Panc1 (cell line): ENCODE measurements around the gene HSPB9. TPM values are rescaled to one million over a fixed set of nuclear protein-coding genes. Genes with fewer than 3 reads are reported as not detected.
"Not testable (repeated sequence)": the region's sequence is repeated elsewhere in the genome, so short reads cannot be mapped to it uniquely, and the experiment has no call there.

ENCODE experiments used
- ATAC-seq: fragments of 200-7000 bp; cut with Tn5 transposase; 2 replicates; pipeline ENCODE4 v1.9.1; 2020; ENCODE audit warnings: mild to moderate bottlenecking, moderate library complexity
- BruUV-seq: library from RNA; stranded (reverse); fragments of 400-500 nt; replicated peaks from 2 replicates; lab custom pipeline; 2021; lab: Mats Ljungman, UMichigan
- CTCF ChIA-PET: fragments of 300-600 bp; sonication (Branson Sonifier 250); formaldehyde crosslinking; loops from one replicate; lab custom pipeline; 2022; ENCODE audit warnings: antibody characterized with exemption; lab: Charles Lee
- POLR2A ChIA-PET: fragments of 300-600 bp; sonication (Branson Sonifier 250); formaldehyde crosslinking; loops from one replicate; lab custom pipeline; 2022; ENCODE audit warnings: antibody characterized with exemption; lab: Charles Lee
- DNase-seq: peaks from one replicate; pipeline ENCODE4 v3.0.0-alpha.2; 2010; ENCODE audit warnings: low read depth, low spot score
- H3K27ac ChIP-seq: 2 replicates; pipeline ENCODE4 v1.5.1; 2011; ENCODE audit warnings: mild to moderate bottlenecking, low read length, inconsistent platforms
- H3K27me3 ChIP-seq: fragments of 200-500 bp; sonication (Bioruptor generic); 2 replicates; pipeline ENCODE4 v1.6.0; 2014; ENCODE audit warnings: low read length, inconsistent platforms; ENCODE audit not compliant: control insufficient read depth, insufficient read depth
- H3K36me3 ChIP-seq: fragments of 200-500 bp; sonication (Bioruptor generic); 2 replicates; pipeline ENCODE4 v1.5.1; 2014; ENCODE audit warnings: inconsistent platforms, mild to moderate bottlenecking, low read length, moderate library complexity; ENCODE audit not compliant: control insufficient read depth, insufficient read depth
- H3K4me1 ChIP-seq: 2 replicates; pipeline ENCODE4 v1.5.1; 2011; ENCODE audit warnings: inconsistent platforms, mild to moderate bottlenecking, low read length, moderate library complexity; ENCODE audit not compliant: control insufficient read depth, insufficient read depth
- H3K4me3 ChIP-seq, 2 experiments: 2 replicates each; pipeline ENCODE4 v1.5.1; 2011 to 2012; ENCODE audit warnings: low read depth in 2 of 2, low read length in 2 of 2, mild to moderate bottlenecking in 2 of 2, inconsistent platforms in 1 of 2, moderate library complexity in 1 of 2
- H3K9me3 ChIP-seq: fragments of 200-500 bp; sonication (Bioruptor generic); 2 replicates; pipeline ENCODE4 v1.5.1; 2014; ENCODE audit warnings: low read depth, mild to moderate bottlenecking, inconsistent platforms, low read length, moderate library complexity; ENCODE audit not compliant: control insufficient read depth, insufficient read depth
- CTCF ChIP-seq: fragments of 450-650 bp; IDR thresholded peaks from 2 replicates; pipeline ENCODE4 v1.5.1; 2017; ENCODE audit warnings: mild to moderate bottlenecking
- POLR2AphosphoS5 ChIP-seq: IDR thresholded peaks from 2 replicates; pipeline ENCODE4 v1.6.1; 2012; ENCODE audit warnings: mild to moderate bottlenecking, low read depth, low read length, moderate library complexity
- REST ChIP-seq, 2 experiments: IDR thresholded peaks; 2 replicates each; pipeline ENCODE4 v1.6.1; 2011 to 2012; ENCODE audit warnings: low read depth in 2 of 2, control low read depth in 1 of 2, low read length in 1 of 2, mild to moderate bottlenecking in 1 of 2, moderate library complexity in 1 of 2; ENCODE audit not compliant: insufficient read depth in 1 of 2
- SIN3A ChIP-seq: IDR thresholded peaks from 2 replicates; pipeline ENCODE4 v1.6.1; 2012; ENCODE audit warnings: low read depth, mild to moderate bottlenecking, low read length, moderate library complexity, borderline replicate concordance; ENCODE audit not compliant: insufficient read depth
- TCF7L2 ChIP-seq: IDR thresholded peaks from 2 replicates; pipeline ENCODE4 v1.6.1; 2011; ENCODE audit warnings: mild to moderate bottlenecking, low read depth, low read length, inconsistent platforms
- in situ Hi-C: cut with HindIII; loops from 2 replicates; pipeline ENCODE4 v1.10.0; 2016; ENCODE audit warnings: low sequenced_read_pairs, low pct_unique_long_range_greater_than_20kb
- intact Hi-C: fragments of 100-400 bp; cut with micrococcal nuclease; formaldehyde crosslinking; loops from one replicate; pipeline ENCODE4 v1.10.0; 2022; ENCODE audit not compliant: unreplicated experiment
- total RNA-seq: library from RNA; stranded (reverse); gene quantifications from one replicate; pipeline ENCODE4 v1.2.1, GENCODE V29; 2021; ENCODE audit not compliant: unreplicated experiment

HSPB9 gene
- total RNA-seq, 1 experiment from 2014 or later = not detected

- ChIA-PET POLR2A (no interaction called here), CTCF (no interaction called here)
- intact Hi-C loops = no loop called here
- ATAC-seq = no peak
- Histone ChIP-seq H3K27ac (no peak overlapping the region), H3K4me1 (peaks cover 3% of the 10 kb centered on the region), H3K36me3 (no peaks in the 10 kb centered on the region; the same call in 1 of the 2 replicates), H3K9me3 (no peaks in the 10 kb centered on the region), H3K4me3 (no peak overlapping the region), H3K27me3 (no peaks in the 10 kb centered on the region)
- no peak for DNase-seq
- in situ Hi-C loops = no loop called here
- no TSS peak for BruUV-seq
- no peak for TF ChIP-seq TCF7L2
- no peak for TF ChIP-seq REST (IDR thresholded peaks at IDR 0.05; ENCODE audit: insufficient read depth in 1 of 2, low read depth in 2 of 2, low read length in 1 of 2)
- no peak for TF ChIP-seq SIN3A
- TF ChIP-seq CTCF = no peak
- TF ChIP-seq POLR2AphosphoS5 = no peak
Observed at GRCh38 chr17:42141382-42141781, 18.8 kb downstream of the HSPB9 start.

- no peak for TF ChIP-seq TCF7L2
- no peak for TF ChIP-seq REST (IDR thresholded peaks at IDR 0.05; ENCODE audit: insufficient read depth in 1 of 2, low read depth in 2 of 2, low read length in 1 of 2)
- no peak for TF ChIP-seq CTCF
- no peak for TF ChIP-seq SIN3A
- no peak for TF ChIP-seq POLR2AphosphoS5
- H3K9me3 ChIP-seq = no peaks in the 10 kb centered on the region
- CTCF ChIA-PET = no interaction called here
- H3K27me3 ChIP-seq = no peaks in the 10 kb centered on the region
- POLR2A ChIA-PET = no interaction called here
- no peak overlapping the region for H3K27ac ChIP-seq
- BruUV-seq = no TSS peak
- ATAC-seq (no peak), DNase-seq (no peak)
- no peak overlapping the region for H3K4me3 ChIP-seq
- H3K4me1 ChIP-seq = no peaks in the 10 kb centered on the region
- H3K36me3 ChIP-seq = no peaks in the 10 kb centered on the region
- intact Hi-C loops = no loop called here
- in situ Hi-C loops = no loop called here
Observed at GRCh38 chr17:42142371-42142896, 19.8 kb downstream of the HSPB9 start.

GRCh38 chr17:42143138-42143537, 20.5 kb downstream of the HSPB9 start:
- H3K27me3 ChIP-seq, H3K36me3 ChIP-seq, BruUV-seq, H3K9me3 ChIP-seq, H3K4me1 ChIP-seq, DNase-seq, H3K27ac ChIP-seq, in situ Hi-C loops, CTCF ChIA-PET, H3K4me3 ChIP-seq, ATAC-seq, intact Hi-C loops: not testable (repeated sequence)
- POLR2A ChIA-PET = interaction anchor here (0.6 kb wide), 1 partner anchor 9 kb away, joined by 3 read pairs; no protein-coding TSS in a partner anchor
